ENCODE data around the gene AATK.

Gene AATK, protein sequence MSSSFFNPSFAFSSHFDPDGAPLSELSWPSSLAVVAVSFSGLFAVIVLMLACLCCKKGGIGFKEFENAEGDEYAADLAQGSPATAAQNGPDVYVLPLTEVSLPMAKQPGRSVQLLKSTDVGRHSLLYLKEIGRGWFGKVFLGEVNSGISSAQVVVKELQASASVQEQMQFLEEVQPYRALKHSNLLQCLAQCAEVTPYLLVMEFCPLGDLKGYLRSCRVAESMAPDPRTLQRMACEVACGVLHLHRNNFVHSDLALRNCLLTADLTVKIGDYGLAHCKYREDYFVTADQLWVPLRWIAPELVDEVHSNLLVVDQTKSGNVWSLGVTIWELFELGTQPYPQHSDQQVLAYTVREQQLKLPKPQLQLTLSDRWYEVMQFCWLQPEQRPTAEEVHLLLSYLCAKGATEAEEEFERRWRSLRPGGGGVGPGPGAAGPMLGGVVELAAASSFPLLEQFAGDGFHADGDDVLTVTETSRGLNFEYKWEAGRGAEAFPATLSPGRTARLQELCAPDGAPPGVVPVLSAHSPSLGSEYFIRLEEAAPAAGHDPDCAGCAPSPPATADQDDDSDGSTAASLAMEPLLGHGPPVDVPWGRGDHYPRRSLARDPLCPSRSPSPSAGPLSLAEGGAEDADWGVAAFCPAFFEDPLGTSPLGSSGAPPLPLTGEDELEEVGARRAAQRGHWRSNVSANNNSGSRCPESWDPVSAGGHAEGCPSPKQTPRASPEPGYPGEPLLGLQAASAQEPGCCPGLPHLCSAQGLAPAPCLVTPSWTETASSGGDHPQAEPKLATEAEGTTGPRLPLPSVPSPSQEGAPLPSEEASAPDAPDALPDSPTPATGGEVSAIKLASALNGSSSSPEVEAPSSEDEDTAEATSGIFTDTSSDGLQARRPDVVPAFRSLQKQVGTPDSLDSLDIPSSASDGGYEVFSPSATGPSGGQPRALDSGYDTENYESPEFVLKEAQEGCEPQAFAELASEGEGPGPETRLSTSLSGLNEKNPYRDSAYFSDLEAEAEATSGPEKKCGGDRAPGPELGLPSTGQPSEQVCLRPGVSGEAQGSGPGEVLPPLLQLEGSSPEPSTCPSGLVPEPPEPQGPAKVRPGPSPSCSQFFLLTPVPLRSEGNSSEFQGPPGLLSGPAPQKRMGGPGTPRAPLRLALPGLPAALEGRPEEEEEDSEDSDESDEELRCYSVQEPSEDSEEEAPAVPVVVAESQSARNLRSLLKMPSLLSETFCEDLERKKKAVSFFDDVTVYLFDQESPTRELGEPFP (N-terminal part only)
- 0 to 7.1 (median 0.52) reads per million in 9 experiments for total RNA-seq

DNA sequence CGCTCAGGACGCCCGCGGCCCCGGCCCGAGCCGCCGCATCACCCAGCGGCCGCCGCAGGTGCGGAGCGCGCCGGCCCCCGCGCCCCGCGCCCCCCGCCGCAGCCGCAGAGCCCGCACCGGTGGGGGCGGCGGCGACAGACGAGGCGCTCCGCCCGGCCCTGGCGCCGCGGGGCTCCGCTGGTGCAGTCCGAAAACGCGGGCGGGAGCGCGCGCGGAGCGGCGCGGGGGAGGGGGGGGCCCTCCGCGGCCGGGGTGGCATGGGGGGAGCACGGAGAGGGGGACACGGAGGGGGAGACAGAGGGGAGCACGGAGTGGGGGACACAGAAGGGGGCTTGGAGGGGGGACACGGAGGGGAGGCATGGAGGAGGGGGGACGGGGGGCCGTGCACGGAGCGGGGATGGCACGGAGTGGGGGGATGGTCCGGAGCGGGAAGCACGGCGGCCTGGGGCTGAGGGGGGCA, at the start of gene AATK:
Gene AATK (minus strand): TSS at position 189 of the 460 bp plus-strand sequence. CDS start 229 bp downstream, outside the sequence.
- Mint-ChIP-seq H3K27me3 (peaks cover 24 to 40% of the 10 kb centered on the region in 2 donors), H3K27ac (no peak within 1 kb of the TSS), H3K4me1 (ENCODE audit: low read depth in 2 of 2) (no peaks in the 10 kb centered on the region), H3K4me3 (peak within 1 kb of the TSS; percentile 58 to 64), H3K36me3 (ENCODE audit: insufficient read depth) (no peaks in the 10 kb centered on the region), H3K9me3 (no peaks in the 10 kb centered on the region)
- peak; percentile 33 for ATAC-seq (replicated peaks)
- no peak for DNase-seq

DNA sequence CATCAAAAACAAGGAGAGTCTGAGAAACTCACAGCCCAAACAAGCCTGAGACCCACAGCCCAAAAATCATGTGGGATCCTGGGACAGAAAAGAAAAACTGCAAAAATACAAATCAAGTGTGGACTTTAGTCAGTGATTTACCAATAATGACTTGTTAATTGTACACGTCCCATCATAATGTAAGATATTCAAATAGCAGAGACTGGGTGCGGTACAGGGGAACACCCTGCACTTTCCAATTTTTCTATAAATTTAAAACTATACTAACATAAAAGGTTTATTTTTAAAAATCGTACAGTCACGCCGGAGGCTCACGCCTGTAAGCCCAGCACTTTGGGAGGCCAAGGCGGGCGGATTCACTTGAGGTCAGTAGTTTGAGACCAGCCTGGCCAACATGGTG, 48.0 kb upstream of the AATK start:
- no peaks in the 10 kb centered on the region for H3K9me3 Mint-ChIP-seq
- H3K27me3 Mint-ChIP-seq, result no peaks in the 10 kb centered on the region
- peaks cover 3% of the 10 kb centered on the region for H3K36me3 Mint-ChIP-seq (ENCODE audit: insufficient read depth)
- no peak for ATAC-seq (replicated peaks)
- no peaks in the 10 kb centered on the region for H3K4me1 Mint-ChIP-seq (ENCODE audit: low read depth in 2 of 2)
- no peak overlapping the region for H3K27ac Mint-ChIP-seq
- H3K4me3 Mint-ChIP-seq, result no peak overlapping the region
- DNase-seq, result no peak

DNA sequence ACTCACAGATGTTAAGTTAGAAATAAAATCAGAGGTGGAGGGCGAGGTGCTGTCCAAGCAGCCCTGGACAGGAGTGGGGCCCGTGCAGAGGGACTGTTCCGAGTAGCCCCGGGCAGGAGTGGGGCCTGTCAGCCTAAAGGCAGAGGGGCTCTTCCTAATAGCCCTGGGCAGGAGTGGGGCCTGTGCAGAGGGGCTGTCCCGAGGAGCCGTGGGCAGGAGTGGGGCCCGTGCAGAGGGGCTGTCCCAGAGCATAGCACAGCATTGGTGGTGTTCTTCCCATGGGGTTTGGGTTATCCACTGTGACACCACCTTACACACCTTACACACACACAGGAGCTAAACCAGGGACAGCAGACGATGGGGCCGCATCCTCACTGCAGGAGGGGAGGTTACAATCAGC, 46.3 kb upstream of the AATK start:
- DNase-seq (no peak), ATAC-seq (replicated peaks) (no peak)
- no peaks in the 10 kb centered on the region for H3K9me3 Mint-ChIP-seq
- H3K27me3 Mint-ChIP-seq, result no peaks in the 10 kb centered on the region
- H3K4me3 Mint-ChIP-seq, result no peak overlapping the region
- H3K4me1 Mint-ChIP-seq (ENCODE audit: low read depth in 2 of 2), result peaks cover 0 to 4% of the 10 kb centered on the region in 2 donors
- H3K27ac Mint-ChIP-seq, result no peak overlapping the region
- peaks cover 3% of the 10 kb centered on the region for H3K36me3 Mint-ChIP-seq (ENCODE audit: insufficient read depth)

DNA sequence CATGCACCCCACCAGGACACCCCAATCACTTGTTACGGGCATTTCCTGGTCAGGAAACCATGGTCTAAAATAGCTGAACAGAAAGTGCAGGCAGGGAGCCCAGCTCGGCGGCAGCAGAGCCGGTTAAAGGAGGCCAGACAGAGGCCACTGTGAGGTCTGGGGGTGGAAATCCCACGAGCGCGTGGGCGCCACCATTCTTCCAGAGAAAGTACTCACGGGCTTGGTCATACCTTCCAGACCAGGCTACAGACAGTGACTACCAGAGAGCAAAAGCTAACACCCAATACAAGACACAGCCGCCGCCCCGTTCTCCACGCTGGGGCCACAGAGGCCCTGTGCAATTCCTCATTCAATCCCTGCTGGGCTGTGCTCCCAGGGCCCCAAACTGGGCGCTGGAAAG, 44.8 kb upstream of the AATK start:
- no peak for ATAC-seq (replicated peaks)
- Mint-ChIP-seq H3K9me3 (no peaks in the 10 kb centered on the region), H3K4me1 (ENCODE audit: low read depth in 2 of 2) (peaks cover 0 to 4% of the 10 kb centered on the region in 2 donors), H3K36me3 (ENCODE audit: insufficient read depth) (no peaks in the 10 kb centered on the region), H3K27me3 (no peaks in the 10 kb centered on the region), H3K4me3 (no peak overlapping the region), H3K27ac (peak overlapping the region in 1 of 2 donors; percentile 38)
- no peak for DNase-seq

DNA sequence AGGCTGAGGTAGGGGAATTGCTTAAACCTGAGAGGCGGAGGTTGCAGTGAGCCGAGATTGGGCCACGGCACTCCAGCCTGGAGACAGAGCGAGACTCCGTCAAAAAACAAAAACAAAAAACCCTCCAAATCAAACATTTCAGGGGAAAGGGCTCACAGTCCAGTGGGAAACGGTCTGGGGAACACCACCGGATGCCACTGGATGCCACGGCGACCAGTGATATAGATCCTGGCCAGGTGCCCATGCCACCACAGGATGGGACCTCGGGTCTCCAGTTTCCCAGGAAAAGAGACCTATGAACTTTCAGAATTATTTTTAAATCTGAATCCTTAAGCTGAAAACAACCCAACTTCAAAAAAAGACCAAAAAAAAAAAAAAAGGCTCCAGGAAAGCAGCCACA, 44.4 kb upstream of the AATK start:
- Mint-ChIP-seq H3K4me1 (ENCODE audit: low read depth in 2 of 2) (peaks cover 0 to 4% of the 10 kb centered on the region in 2 donors), H3K27me3 (no peaks in the 10 kb centered on the region), H3K4me3 (no peak overlapping the region), H3K36me3 (ENCODE audit: insufficient read depth) (peaks cover 1% of the 10 kb centered on the region), H3K9me3 (no peaks in the 10 kb centered on the region), H3K27ac (no peak overlapping the region)
- DNase-seq (no peak), ATAC-seq (replicated peaks) (no peak)

DNA sequence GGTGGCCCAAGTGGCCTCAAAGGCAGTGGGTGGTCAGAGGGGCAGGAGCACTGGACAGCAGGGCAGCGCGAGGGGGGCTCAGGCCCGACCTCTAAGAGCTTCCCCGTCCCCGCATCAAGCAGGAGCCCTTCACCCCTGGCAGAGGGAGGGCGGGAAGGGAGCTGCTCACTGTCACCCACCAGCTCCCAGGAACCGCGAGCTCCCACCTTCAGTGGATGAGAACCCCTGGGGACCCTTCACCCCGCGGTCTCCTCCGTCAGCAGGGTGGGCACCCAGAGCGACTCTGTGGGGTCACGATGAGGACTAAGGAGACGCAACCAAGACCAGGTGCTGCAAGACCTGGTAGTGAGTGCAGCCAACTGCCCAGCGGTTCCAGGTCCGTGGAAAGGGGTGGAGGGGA, 43.1 kb upstream of the AATK start:
- no peak for DNase-seq
- Mint-ChIP-seq H3K9me3 (no peaks in the 10 kb centered on the region), H3K36me3 (ENCODE audit: insufficient read depth) (peaks cover 3% of the 10 kb centered on the region), H3K27ac (no peak overlapping the region), H3K4me1 (ENCODE audit: low read depth in 2 of 2) (peaks cover 0 to 4% of the 10 kb centered on the region in 2 donors), H3K4me3 (no peak overlapping the region), H3K27me3 (no peaks in the 10 kb centered on the region)
- no peak for ATAC-seq (replicated peaks)

DNA sequence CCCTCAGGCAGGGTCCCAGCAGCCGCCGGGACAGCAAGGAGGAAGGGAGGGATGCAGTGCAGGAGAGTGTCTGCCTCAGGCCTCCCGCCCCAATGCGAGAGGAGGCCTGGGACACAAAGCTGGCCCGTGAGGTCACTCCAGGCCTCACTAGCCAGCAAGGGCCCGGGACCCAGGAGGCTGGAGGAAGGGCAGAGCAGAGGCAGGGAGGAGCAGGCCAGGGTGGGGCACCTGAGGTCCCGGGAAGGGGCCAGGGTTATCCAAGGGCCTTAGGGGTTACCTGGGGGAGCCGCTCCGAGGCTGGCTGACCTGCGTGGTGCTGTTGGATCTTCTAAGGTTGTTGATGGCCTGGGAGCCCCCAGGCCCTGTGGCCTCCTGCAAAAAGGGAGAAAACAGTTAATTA, 42.6 kb upstream of the AATK start:
- Mint-ChIP-seq H3K4me3 (no peak overlapping the region), H3K27ac (no peak overlapping the region), H3K4me1 (ENCODE audit: low read depth in 2 of 2) (peaks cover 0 to 4% of the 10 kb centered on the region in 2 donors), H3K9me3 (no peaks in the 10 kb centered on the region), H3K36me3 (ENCODE audit: insufficient read depth) (peaks cover 3% of the 10 kb centered on the region), H3K27me3 (no peaks in the 10 kb centered on the region)
- ATAC-seq (replicated peaks) (no peak), DNase-seq (no peak)

DNA sequence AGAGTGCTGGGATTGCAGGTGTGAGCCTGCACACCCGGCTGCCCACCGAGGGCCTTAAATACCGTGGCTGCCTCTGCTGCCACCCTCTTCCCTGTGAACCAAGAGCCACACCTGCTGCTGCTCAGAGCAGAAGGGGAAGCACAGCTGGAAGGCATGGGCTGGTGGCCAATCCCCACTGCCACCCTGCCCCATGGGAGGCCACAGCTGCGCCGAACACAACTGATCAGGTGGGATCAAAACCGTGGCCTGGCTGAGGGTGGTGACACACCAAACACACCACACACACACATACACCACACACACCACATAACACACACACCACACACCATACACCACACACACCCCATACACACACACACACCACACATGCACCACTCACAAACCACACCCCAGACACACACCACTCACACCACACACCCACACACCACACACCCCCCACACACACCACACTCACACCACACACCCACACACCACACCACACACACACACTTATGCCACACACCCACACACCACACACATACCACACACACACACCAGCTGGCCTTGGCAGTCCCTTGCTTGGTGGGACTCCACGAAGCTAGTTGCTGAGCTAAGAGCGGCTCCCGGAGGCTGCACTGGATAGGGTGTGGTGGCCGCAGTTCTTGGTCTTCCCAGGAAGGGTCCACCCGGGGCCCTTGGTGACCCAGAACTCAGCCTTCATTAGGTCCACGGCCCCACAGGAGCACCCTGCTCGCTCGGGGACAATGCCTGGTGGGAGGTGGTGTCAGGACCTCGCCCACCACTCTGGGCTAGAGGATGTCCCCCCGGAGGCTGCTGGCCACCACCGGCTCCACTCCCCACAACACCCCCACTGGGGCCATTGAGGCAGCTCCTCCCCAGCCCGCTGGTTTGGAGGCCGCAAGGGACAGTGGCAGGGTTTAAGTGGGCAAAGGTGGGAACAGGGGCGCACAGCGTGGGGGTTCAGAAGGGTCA, 41.9 kb upstream of the AATK start:
- Mint-ChIP-seq H3K36me3 (ENCODE audit: insufficient read depth) (peaks cover 3% of the 10 kb centered on the region), H3K4me3 (no peak overlapping the region), H3K4me1 (ENCODE audit: low read depth in 2 of 2) (peaks cover 0 to 4% of the 10 kb centered on the region in 2 donors), H3K27ac (peak overlapping the region in 1 of 2 donors; percentile 15), H3K9me3 (no peaks in the 10 kb centered on the region), H3K27me3 (no peaks in the 10 kb centered on the region)
- no peak for DNase-seq
- ATAC-seq (replicated peaks), result no peak

DNA sequence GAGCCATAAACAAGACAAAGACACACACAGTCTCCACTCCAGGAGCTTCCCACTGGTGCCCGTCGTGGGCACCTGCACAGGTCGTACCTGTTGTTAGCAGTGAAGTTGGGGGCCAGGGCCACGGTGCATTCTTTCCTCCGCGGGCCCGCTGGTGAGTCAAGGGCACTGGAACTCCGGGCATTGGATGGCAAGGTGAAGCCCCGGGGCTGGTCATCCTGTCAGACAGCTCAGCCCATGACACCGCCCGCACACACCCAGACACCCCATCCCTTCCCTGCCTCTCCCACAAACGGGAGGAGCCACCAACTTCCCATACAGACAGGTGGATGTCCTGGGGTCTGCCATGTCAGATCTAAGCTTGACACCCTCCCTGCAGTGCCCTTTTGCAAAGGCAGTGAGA, 40.6 kb upstream of the AATK start:
- no peak for DNase-seq
- H3K9me3 Mint-ChIP-seq, result no peaks in the 10 kb centered on the region
- no peak overlapping the region for H3K4me3 Mint-ChIP-seq
- peaks cover 3% of the 10 kb centered on the region for H3K36me3 Mint-ChIP-seq (ENCODE audit: insufficient read depth)
- peaks cover 0 to 4% of the 10 kb centered on the region in 2 donors for H3K4me1 Mint-ChIP-seq (ENCODE audit: low read depth in 2 of 2)
- H3K27me3 Mint-ChIP-seq, result no peaks in the 10 kb centered on the region
- ATAC-seq (replicated peaks), result no peak
- peak overlapping the region in 1 of 2 donors; percentile 55 for H3K27ac Mint-ChIP-seq

DNA sequence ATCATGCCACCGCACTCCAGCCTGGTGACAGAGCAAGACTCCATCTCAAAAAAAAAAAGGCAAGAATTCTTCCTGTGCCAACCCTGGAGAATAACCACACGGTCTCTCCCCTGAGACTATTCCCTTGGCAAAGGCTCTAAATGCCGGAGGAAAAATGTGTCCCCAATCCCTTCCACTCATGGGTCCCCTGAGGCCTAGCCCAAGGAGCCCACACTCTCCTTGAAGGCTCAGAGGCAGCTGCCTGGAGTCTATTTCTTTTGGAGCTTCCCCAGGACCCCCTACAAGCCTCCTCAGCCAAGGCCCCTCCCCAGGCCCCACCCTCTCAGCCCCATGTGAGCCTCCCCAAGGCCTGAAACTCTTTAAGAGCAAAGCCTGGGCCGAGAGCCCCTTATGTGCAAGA, 40.1 kb upstream of the AATK start:
- Mint-ChIP-seq H3K36me3 (ENCODE audit: insufficient read depth) (peaks cover 3% of the 10 kb centered on the region), H3K4me3 (no peak overlapping the region), H3K27me3 (no peaks in the 10 kb centered on the region), H3K4me1 (ENCODE audit: low read depth in 2 of 2) (peaks cover 0 to 4% of the 10 kb centered on the region in 2 donors), H3K27ac (peak overlapping the region in 1 of 2 donors; percentile 55), H3K9me3 (no peaks in the 10 kb centered on the region)
- DNase-seq (no peak), ATAC-seq (replicated peaks) (no peak)

DNA sequence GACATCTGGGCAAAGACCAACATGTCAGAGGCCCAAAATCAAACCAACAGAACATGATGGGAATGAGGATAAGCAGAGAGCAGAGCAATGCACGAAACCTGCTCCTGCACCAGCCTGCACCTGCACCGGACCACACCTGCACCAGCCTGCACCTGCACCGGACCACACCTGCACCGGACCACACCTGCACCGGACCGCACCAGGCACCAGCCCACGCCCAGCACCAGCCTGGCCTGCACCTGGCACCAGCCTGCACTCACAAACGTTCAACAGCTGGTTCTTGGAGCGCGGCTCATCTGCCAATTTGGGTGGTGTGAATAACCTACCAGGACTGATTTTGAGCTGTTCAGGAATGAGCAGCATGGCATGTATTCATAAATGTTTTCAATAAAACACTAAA, 38.6 kb upstream of the AATK start:
- peaks cover 3% of the 10 kb centered on the region for H3K36me3 Mint-ChIP-seq (ENCODE audit: insufficient read depth)
- no peak overlapping the region for H3K4me3 Mint-ChIP-seq
- no peaks in the 10 kb centered on the region for H3K27me3 Mint-ChIP-seq
- peaks cover 0 to 4% of the 10 kb centered on the region in 2 donors for H3K4me1 Mint-ChIP-seq (ENCODE audit: low read depth in 2 of 2)
- H3K27ac Mint-ChIP-seq, result no peak overlapping the region
- no peak for DNase-seq
- no peaks in the 10 kb centered on the region for H3K9me3 Mint-ChIP-seq
- ATAC-seq (replicated peaks), result no peak

DNA sequence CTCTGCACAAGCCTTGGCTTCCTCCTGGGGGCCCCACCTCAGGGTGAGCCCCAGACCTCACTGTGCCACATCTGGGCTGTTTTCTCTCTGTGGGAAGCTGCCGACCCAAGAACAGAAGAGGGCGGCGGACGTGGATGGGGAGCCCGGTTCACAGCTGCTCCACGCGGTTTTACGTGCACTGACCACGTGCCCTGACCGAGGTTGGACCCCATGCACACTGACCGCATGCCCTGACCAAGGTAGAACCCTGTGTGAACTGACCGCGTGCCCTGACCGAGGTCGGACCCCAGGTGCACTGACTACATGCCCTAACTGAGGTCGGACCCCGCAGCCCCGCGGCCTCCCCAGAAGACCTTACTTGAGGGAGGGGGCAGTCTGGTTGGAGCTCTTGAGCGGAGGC, 37.1 kb upstream of the AATK start:
- no peak overlapping the region for H3K27ac Mint-ChIP-seq
- peaks cover 3% of the 10 kb centered on the region for H3K36me3 Mint-ChIP-seq (ENCODE audit: insufficient read depth)
- no peak for ATAC-seq (replicated peaks)
- peaks cover 0 to 4% of the 10 kb centered on the region in 2 donors for H3K4me1 Mint-ChIP-seq (ENCODE audit: low read depth in 2 of 2)
- no peak overlapping the region for H3K4me3 Mint-ChIP-seq
- H3K9me3 Mint-ChIP-seq, result no peaks in the 10 kb centered on the region
- no peak for DNase-seq
- H3K27me3 Mint-ChIP-seq, result no peaks in the 10 kb centered on the region
